Stimulated activated CD8-positive, alpha-beta memory T cell treated with anti-CD3 and anti-CD28 coated beads, Interleukin-2, amount 100 ng/mL, for 1 hour (primary cell): ENCODE measurements around the gene WASHC4.
"Not testable (repeated sequence)": the region's sequence is repeated elsewhere in the genome, so short reads cannot be mapped to it uniquely, and the experiment has no call there.

Experiments
- DNase-seq, 2 donors: peaks; one replicate each; pipeline ENCODE4 v3.0.0-alpha.2; 2020; ENCODE audit warnings: low read depth in 2 of 2

The WASHC4 gene

DNA sequence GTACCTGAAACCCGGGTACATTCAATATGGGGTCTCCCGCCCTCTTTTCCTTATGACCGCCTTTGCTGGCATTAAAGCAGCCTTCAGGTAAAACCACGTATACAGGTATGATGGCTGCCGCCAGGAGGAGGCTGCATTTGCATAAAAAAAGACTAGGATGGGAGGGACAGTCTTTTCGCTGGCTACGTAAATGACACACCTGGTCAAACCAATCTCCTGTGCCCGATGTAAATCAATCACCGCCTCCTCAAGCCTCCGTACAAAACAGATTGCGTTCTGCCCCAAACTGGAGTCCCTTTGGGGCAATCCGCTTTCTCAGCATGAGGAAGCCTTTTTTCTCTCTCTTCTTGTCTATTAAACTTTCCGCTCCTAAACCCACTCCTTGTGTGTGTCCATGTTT, 15.2 kb upstream of the WASHC4 start:
- DNase-seq: no peak

DNA sequence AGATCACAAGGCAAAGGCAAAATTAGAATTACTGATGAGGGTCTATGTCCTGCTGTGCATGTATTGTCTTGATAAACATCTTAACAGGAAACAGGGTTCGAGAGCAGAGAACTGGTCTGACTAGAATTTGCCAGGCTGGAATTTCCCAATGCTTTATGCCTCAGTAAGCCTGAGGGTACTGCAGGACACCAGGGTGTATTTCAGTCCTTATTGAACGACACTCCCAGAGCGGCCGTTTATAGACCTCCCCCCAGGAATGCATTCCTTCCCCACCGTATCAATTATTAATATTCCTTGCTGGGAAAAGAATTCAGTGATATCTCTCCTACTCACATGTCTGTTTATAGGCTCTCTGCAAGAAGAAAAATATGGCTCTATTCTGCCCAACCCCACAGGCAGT, 12.2 kb upstream of the WASHC4 start:
- DNase-seq: not testable (repeated sequence)

DNA sequence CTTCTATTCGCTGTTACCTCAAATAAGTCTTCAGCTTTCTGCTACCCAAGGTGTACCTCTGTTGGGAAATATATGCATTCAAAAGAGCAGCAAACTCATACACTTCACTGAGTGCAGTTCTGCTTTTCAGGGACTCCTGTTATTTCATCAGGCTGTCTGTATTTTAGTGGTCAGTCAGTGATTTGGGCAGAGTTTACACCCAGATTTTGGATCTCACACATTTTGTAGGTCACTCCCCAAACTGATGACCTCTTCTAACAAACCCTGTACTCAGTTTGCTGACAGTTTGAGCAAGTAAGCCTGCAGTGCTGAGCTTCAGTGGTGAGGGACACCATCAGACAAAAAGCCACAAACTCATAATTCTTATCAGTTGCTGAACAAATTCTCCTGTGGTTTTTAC, 8.2 kb upstream of the WASHC4 start:
- no peak for DNase-seq

DNA sequence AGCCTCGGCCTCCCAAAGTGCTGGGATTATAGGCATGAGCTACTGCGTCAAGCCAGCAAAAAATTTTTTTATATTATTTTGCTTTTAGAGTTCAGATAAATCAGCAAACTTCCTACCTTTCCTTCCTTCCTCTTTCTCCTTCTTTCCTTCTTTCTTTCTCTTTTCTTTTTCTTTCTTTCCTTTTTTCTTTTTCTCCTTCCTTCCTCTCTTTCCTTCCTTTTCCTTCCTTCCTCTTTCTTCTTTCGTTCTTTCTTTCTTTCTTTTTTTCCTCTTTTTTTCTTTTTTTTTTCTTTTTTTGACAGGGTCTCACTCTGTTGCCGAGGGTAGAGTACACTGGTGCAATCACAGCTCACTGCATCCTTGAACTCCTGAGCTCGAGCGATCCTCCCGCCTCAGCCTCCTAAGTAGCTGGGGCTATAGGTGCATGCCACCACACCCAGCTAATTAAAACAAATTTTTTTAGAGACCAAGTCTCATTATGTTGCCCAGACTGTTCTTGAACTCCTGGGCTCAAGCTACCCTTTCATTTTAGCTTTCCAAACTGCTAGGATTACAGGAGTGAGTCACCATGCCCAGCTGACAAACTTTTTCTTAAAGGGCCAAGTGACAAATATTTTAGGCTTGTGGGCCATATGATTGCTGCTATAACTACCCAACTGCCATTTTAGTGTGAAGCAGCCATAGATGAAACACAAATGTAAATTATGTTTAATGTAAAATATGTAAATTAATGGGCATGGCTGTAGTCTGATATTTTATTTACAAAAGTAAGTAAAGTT, 7.1 kb upstream of the WASHC4 start:
- DNase-seq: no peak

DNA sequence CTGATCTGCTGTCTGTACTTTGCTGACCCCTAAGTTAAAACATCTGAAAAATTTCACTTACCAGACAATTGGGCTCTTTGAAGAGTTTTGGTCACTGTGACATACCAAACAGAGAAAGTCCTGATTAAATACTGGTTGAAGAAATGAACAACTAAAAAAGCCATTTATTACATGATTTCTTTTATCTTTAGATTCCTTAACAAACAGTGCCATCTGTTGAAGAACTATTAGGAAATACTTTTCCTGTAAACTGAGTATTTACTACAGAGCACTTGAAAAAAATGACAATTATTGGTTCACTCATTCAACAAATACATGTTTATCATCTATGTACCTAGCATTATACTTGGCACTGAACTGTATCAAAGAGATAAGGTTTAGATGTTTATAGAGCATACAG, 6.5 kb upstream of the WASHC4 start:
- no peak for DNase-seq

DNA sequence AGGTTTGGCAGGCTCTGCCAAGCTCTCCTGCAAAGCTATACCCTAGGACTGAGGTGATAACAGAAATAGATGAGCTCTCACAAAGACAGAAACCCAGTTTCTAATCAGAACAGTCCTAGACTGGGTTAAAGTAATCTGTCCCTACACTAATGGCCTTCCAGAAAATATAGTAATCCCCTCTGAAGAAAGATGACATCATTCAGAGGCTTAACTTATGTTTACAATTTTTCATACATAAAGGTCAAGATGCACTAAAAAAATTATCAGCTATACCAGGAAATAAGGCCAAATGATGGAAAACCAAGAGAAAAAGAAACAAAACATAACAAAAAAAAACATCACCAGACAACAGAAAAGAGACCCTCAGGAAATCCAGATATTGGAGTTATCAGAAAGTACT, 4.9 kb upstream of the WASHC4 start:
- no peak for DNase-seq

DNA sequence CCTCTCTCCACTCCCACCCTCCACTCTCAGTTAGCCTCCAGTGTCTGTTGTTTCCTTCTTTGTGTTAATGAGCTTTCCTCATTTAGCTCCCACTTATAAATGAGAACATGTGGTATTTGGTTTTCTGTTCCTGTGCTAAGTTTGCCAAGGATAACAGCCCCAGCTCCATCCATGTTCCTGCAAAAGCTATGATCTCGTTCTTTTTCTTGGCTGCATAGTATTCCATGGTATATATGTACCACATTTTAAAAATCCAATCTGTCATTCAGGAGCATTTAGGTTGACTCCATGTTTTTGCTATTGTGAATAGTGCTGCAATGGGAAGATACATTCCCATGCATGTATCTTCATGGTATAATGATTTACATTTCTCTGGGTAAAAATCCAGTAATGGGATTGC, 2.8 kb upstream of the WASHC4 start:
- DNase-seq: no peak

DNA sequence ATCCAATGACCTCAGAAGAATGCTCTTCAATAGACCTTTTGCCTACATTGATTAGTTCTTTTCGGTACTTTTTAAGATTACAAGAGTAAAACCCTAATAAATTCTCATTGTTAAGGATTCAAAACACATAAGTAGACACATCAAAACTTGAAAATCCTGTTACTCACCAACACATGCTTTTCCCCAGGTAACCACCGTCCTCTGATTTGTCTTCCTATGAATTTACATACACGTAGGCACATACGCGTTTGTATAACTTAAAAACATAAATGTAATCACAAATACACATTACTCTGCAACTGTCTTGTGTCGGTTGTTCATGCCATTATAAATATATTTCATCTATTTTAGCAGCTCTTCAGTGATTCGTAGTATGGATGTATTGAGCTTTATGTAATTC, 910 bp upstream of the WASHC4 start:
- no peak for DNase-seq

DNA sequence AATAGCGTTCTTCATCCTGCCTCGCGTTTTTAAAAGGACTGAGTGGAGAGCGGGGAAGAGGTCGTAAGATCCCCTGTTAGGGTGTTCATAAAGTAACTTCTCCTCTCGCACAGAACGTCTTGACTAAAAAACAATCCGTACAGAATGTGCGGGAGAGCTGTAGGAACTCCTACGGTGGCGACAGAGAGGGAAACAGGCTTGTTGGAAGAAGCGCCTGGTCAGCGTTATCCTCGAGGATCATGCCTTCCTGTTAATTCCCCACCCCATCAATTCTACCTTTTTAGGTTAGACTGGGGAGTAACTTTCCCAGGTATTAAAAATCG, 399 bp upstream of the WASHC4 start:
- DNase-seq: no peak

DNA sequence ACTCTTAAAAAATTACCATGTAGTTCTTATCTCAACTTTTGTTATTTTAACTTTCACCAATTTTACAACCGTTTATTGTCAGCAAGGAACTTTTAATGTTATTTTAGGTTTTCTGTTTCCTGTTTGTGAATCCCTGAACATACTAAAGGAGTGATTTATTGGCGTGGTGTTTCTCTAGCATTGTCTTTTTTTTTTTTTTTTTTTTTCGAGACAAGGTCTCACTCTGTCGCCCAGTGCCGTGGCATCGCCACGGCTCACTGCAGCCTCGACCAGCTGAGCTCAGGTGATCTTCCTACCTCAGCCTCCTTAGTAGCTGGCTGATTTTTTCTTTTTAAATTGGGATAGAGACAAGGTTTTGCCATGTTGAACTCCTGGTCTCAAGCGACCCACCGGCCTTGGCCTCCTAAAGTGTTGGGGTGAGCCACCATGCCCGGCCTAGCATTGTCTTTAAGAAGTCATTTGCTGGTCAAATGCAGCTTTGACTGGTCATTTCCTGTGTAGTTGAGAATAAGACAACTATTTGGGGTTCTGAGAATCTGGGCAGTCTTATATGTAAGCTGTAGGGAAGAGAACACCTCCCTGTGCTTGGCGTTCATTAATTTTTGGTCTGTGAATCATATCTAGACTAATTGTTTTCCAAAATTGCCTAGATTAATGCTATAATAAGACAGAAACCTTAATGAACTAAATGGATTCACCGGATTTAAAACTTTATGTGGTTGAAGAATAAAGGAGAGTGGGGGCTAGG, 2.1 kb downstream of the WASHC4 start:
- no peak for DNase-seq

DNA sequence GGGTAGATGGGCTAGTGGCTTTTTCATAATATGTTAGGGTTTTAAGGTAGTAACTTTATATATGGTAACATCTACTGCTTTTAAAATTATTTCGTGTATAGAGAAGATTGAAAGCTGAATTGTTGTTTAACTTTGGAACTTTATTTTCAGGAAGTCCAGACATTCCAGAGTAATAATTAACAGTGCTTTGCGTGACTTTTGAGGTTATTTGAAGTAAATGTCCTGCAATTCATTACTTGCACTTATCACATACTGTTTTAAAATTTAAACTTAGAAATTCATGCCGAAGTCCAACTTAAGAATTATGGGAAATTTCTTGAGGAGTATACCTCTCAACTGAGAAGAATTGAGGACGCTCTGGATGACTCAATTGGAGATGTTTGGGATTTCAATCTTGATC, 3.3 kb downstream of the WASHC4 start:
- DNase-seq: no peak

DNA sequence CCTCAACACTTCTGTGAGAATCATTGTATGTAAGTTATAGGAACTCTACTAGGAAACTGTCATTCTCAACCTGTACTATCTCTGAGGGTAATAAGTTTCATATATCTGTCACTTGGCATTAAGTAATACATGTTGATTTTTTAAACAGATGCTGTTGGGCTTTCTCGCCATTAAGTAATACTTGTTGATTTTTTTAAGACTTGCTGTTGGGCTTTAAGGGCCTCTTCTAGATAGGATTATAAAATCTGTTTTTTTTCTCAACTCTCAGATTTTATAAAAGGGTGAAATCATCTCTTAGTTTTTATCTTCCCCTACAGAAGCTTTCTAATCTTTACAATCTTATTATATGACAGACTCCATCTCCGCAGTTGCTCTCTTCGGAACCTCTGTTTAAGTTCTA, 5.6 kb downstream of the WASHC4 start:
- DNase-seq: no peak

DNA sequence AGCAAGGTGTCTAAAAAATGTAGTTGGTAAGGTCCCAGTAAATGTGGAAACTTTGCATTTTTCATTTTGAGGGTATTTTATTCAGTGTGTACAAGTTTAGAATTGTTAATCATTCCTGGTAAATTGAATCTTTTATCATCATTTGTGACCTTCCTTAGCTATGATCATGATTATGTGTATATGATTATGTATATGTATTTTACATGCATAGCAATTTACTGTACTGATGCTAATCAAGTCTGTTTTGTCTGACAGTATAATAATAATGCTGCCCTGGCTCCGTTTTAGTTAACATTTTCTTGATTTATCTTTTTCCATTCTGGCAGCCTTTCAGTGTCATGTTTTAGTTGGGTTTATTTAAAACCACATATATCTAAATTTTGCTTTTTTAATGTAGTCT, 9.4 kb downstream of the WASHC4 start:
- no peak for DNase-seq

DNA sequence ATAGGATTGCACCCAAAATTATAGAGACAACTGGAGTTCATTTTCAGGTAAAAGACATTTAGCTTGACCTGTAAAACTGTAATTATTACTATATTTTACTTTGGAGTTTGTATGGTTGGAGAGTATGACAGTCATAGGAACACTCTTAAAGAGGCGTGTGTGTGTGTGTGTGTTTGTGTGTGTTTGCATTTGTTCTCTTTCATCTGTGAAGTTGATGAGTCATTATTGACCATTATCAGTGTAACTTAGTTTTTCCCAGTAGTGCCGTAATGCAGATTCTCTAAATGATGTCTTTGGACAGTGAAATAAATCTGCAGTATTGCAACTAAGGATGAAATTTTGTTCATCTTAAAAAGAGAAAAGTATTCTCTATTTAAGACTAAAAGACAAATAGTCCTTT, 13.0 kb downstream of the WASHC4 start:
- DNase-seq: no peak

DNA sequence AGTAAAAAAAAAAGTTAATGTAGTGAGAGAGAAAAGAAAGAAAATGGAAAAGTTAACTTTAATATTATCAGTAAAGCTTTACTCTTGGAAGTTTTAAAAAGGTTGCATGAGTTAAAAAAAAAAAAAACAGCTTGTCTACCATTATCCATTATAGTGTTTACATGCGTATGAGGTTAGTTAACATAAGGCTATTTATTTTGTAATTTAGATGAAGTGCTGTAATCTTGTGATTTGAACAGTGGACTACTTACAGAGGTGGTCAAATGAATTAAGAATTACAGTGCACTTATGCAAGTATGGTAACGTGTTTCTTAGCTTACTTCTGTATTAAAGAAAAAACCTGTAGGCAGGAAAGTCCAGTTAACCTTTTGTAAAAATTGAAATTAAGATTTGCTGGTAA, 30.7 kb downstream of the WASHC4 start:
- DNase-seq: no peak

DNA sequence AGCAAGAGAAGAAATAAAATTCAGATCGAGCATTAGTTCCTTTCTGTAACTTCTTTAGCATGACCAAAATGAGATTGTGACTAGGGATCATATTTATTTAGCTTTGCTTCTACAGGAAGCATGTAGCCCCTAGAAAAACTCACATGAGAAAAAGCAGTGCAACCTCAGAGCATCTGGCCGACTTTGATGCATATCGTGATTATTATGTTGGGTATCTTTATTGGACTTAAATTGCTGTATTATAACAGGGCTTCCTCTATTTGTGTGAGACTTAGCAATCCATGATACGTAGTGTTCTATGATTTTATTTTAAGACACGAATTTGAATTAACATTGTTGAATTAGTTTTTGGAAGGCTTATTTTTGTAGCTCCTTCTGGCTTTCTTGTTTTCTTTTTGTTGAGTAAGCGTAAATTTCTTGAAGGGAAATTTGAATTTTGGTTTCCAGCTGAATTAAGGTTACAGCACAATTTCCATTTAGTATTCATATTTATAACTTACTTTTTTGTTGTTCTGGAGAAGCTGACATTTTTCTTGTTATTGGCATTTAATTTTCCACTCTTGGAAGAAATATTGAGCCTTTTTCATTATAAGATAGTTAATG, 33.9 kb downstream of the WASHC4 start:
- DNase-seq: no peak

DNA sequence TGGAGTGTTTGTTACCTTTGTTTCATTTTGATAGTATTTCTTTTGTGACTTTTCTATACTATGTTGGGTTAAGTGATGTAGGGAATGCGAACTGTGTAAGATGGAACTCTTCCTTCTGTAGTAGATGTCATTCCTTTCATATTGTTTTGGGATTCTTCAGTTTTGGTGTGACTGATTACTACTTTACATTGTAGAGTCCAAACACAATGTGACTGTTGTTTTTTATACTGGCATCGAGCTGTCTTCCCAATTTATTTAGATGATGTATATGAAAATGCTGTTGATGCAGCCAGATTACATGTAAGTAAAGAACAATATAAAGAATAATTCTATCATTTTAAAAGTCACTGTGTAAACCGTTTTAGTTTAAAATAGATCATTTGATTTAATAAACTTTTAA, 34.7 kb downstream of the WASHC4 start:
- no peak for DNase-seq

DNA sequence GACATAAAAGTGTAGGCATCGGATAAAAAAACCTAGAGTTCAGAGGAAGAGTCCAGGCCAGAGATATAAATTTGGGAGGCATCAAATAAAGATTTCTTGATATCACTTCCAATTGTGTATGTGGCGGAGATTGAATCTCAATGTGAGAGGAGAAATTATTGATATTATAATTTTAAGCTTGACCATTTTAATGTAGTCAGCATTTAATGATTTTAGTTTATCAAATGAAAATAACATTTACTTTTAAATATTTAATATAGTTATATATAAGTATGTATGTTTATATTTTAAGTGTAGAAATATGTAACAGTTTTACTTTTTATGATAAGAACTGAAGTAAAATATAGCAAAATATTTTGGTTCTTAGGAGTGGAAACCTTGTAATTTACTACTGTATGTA, 48.7 kb downstream of the WASHC4 start:
- no peak for DNase-seq

DNA sequence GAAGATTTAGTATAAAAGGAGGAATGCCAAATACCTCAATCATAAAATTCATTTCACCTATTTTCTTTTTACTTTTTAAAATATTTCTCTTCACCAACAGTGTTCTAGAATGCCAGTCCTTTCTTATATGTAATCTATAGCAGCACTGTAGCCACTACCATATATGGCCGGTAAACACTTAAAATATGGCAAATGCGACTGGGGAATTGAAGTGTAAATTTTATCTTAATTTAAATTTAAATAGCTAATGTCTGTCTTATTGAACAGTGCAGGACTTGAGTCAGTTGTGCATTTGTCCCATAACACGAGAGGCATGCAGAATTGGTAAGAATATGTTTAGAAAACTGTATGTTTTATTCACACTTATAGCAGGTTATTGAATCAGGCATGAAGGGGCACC, 50.1 kb downstream of the WASHC4 start:
- DNase-seq: no peak

DNA sequence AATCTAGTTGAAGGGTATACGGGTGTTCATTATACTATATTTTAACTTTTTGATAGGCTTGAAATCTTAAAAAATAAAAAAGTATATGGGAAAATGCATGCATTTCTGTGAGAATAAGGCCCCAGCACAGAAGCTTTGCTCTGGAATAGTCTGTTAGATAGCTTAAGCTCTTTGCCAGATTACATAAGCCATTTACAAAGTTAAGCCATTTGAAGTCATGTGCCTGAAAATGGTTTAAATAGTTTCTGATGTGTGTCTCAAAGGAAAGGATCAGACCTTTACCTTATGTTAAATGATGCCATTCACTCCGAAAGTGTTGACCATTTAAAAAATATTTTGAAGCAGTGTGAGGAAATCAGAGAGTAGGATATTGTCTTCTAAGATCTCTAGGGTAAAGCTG, 51.3 kb downstream of the WASHC4 start:
- no peak for DNase-seq

DNA sequence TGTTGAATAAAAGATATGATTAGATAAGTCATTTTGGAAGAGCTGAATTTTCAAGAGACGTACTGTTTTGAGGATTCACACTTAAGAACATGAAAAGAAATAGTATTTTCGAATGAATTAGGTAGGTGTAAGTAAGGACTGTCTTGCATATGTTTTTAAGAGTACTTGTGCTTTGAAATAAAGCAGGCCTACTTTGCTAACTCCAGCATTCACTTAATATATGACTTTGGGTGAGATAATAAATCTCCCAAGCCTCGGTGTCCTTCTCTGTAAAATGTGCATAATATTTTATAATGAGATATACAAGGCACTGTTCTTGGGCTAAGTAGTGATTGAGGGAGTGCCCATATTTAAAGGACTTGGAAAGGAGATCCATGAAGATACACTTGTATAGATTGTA, 54.6 kb downstream of the WASHC4 start:
- no peak for DNase-seq

DNA sequence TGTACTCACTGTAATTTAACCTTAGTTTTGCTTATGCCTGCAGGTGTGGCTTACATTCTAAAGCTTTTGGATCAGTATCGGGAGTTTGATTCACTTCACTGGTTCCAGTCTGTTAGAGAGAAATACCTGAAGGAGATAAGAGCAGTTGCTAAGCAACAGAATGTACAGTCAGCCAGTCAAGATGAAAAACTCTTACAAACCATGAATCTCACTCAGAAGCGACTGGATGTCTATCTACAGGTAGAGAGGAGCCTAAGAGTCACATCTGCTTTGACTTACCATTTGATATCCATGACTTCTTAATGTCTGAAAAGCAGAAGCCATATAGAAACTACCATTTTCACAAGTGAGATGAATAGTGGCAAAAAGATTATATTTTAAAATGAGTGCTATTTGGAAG, 56.5 kb downstream of the WASHC4 start:
- DNase-seq: no peak

DNA sequence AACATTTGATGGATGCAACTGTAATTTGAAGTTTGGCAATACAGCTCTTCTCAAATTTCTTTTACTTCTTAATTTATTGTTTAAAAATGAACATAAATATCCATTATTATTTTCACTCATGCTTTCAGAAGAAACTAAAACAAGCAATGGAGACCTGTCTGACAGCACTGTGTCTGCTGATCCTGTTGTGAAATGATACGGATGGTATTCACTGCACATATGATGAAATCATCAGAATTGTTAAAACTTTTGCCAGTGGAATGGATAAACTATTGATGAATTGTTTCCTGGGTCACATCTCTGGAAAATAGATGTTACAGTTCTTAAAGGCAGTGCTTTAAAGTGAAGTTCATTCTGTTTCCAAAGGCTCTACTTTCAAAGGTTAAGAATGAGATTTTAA, 59.2 kb downstream of the WASHC4 start:
- no peak for DNase-seq
